ENCODE results near the gene OR4B1.

Gene OR4B1

GRCh38 chr11:48170241-48171233, 46.1 kb upstream of the OR4B1 start:
- H3K27ac ChIP-seq (ENCODE audit: poor library complexity, severe bottlenecking): no peak overlapping the region
- H3K9me3 ChIP-seq (ENCODE audit: severe bottlenecking): no peaks in the 10 kb centered on the region
- H3K4me1 ChIP-seq (ENCODE audit: insufficient read depth, poor library complexity, severe bottlenecking): no peaks in the 10 kb centered on the region
- no peaks in the 10 kb centered on the region for H3K36me3 ChIP-seq (ENCODE audit: low read depth)
- ATAC-seq (ENCODE audit: low read depth): no peak
- no peak overlapping the region for H3K4me3 ChIP-seq (ENCODE audit: severe bottlenecking)
- no peak for TF ChIP-seq CTCF (IDR thresholded peaks at IDR 0.05; ENCODE audit: poor library complexity, severe bottlenecking)
- no peaks in the 10 kb centered on the region for H3K27me3 ChIP-seq (ENCODE audit: insufficient read depth, poor library complexity, severe bottlenecking)
- no peak for DNase-seq (ENCODE audit: low spot score)

DNA sequence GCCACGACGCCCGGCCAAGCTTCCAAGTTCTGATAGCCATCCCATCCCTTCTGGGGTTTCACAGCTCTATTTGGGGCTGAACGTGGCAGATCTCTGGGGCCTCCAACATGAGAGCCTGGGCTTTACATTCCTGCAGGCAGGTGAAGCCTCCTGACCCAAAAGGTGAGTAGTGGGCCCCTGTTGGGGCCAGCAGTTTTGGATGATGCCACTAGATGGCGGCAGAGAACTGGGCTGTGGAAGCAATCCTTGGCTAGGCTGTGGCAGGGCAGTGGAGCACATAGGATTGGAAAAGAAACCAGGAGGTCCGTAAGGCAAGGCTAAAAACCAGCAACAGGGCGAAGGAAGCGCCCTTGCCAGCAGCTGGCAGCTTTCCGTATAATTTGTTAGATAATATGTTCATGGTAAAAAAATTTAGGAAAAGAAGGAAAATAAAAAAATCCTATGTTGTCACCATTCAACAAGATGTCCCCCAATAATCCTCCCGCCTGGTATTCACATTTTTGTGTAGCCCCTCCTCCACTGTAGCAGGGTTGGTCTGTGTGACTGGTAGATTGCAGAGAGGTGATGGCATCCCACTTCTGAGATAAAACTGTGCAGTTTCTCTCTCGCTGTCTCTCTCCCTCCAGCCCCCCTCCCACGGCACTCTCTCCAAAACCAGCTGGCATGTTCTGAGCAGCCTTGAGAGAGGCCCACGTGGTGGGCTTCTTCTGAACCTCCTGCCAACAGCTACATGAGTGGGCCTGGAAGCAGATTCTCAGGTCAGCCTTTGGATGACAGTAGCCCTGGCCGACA, 43.6 kb upstream of the OR4B1 start:
- Histone ChIP-seq H3K4me1 (ENCODE audit: insufficient read depth, poor library complexity, severe bottlenecking) (no peaks in the 10 kb centered on the region), H3K27ac (ENCODE audit: poor library complexity, severe bottlenecking) (no peak overlapping the region), H3K36me3 (ENCODE audit: low read depth) (no peaks in the 10 kb centered on the region), H3K4me3 (ENCODE audit: severe bottlenecking) (no peak overlapping the region), H3K27me3 (ENCODE audit: insufficient read depth, poor library complexity, severe bottlenecking) (no peaks in the 10 kb centered on the region), H3K9me3 (ENCODE audit: severe bottlenecking) (no peaks in the 10 kb centered on the region)
- ATAC-seq (ENCODE audit: low read depth) (peak; percentile 91), DNase-seq (ENCODE audit: low spot score) (no peak)
- peak; percentile 94 for TF ChIP-seq CTCF (IDR thresholded peaks at IDR 0.05; ENCODE audit: poor library complexity, severe bottlenecking)

- TF ChIP-seq CTCF (IDR thresholded peaks at IDR 0.05; ENCODE audit: poor library complexity, severe bottlenecking): no peak
Measured at GRCh38 chr11:48177661-48178060, 38.9 kb upstream of the OR4B1 start.

GRCh38 chr11:48180627-48181026, 36.0 kb upstream of the OR4B1 start:
- no peak for DNase-seq (ENCODE audit: low spot score)
- no peaks in the 10 kb centered on the region for H3K27me3 ChIP-seq (ENCODE audit: insufficient read depth, poor library complexity, severe bottlenecking)
- no peaks in the 10 kb centered on the region for H3K36me3 ChIP-seq (ENCODE audit: low read depth)
- no peak for TF ChIP-seq CTCF (IDR thresholded peaks at IDR 0.05; ENCODE audit: poor library complexity, severe bottlenecking)
- ATAC-seq (ENCODE audit: low read depth): no peak
- no peaks in the 10 kb centered on the region for H3K4me1 ChIP-seq (ENCODE audit: insufficient read depth, poor library complexity, severe bottlenecking)
- no peaks in the 10 kb centered on the region for H3K9me3 ChIP-seq (ENCODE audit: severe bottlenecking)
- H3K4me3 ChIP-seq (ENCODE audit: severe bottlenecking): no peak overlapping the region
- no peak overlapping the region for H3K27ac ChIP-seq (ENCODE audit: poor library complexity, severe bottlenecking)

More at GRCh38 chr11:48177661-48178060, 38.9 kb upstream of the OR4B1 start:
- Histone ChIP-seq H3K36me3 (ENCODE audit: low read depth) (no peaks in the 10 kb centered on the region), H3K9me3 (ENCODE audit: severe bottlenecking) (no peaks in the 10 kb centered on the region), H3K27me3 (ENCODE audit: insufficient read depth, poor library complexity, severe bottlenecking) (no peaks in the 10 kb centered on the region), H3K4me3 (ENCODE audit: severe bottlenecking) (no peak overlapping the region), H3K4me1 (ENCODE audit: insufficient read depth, poor library complexity, severe bottlenecking) (no peaks in the 10 kb centered on the region), H3K27ac (ENCODE audit: poor library complexity, severe bottlenecking) (no peak overlapping the region)
- ATAC-seq (ENCODE audit: low read depth) (no peak), DNase-seq (ENCODE audit: low spot score) (no peak)

Measured in RWPE2 (cell line).